Lung (tissue), 12 donors: ENCODE measurements around the gene GREB1L. TPM values are rescaled to one million over a fixed set of nuclear protein-coding genes. Genes with fewer than 3 reads are reported as not detected.

ENCODE experiments used
- ATAC-seq: fragments of 200-7000 bp; cut with Tn5 transposase; one replicate; pipeline ENCODE4 v1.9.1; 2020; ENCODE audit warnings: moderate number of reproducible peaks; ENCODE audit not compliant: insufficient read depth, low FRiP score
- DNase-seq, 3 donors: peaks; one replicate each; pipeline ENCODE4 v3.0.0-alpha.2; 2013 to 2017
- H3K27ac ChIP-seq, 2 donors: one replicate each; pipeline ENCODE4 v1.5.1; 2013; ENCODE audit warnings: mild to moderate bottlenecking in 2 of 2, moderate library complexity in 2 of 2, control low read depth in 1 of 2, inconsistent platforms in 1 of 2, low read depth in 1 of 2, low read length in 1 of 2
- H3K27me3 ChIP-seq, 3 donors: one replicate each; pipeline ENCODE4 v1.5.1; 2013; ENCODE audit warnings: low read length in 2 of 3; ENCODE audit not compliant: control insufficient read depth in 3 of 3, insufficient read depth in 3 of 3
- H3K36me3 ChIP-seq, 4 donors: one replicate each; pipeline ENCODE4 v1.5.1; 2013; ENCODE audit warnings: low read length in 4 of 4, mild to moderate bottlenecking in 1 of 4, moderate library complexity in 1 of 4; ENCODE audit not compliant: control insufficient read depth in 4 of 4, insufficient read depth in 4 of 4
- H3K4me1 ChIP-seq, 5 donors: one replicate each; pipeline ENCODE4 v1.5.1; 2013; ENCODE audit warnings: low read length in 5 of 5, mild to moderate bottlenecking in 2 of 5, moderate library complexity in 1 of 5; ENCODE audit not compliant: control insufficient read depth in 5 of 5, insufficient read depth in 5 of 5
- H3K4me3 ChIP-seq: one replicate; pipeline ENCODE4 v1.5.1; 2013; ENCODE audit warnings: mild to moderate bottlenecking, control low read depth, moderate library complexity
- H3K9ac ChIP-seq, 2 donors: one replicate each; pipeline ENCODE4 v1.5.1; 2013; ENCODE audit warnings: low read length in 2 of 2, control low read depth in 1 of 2; ENCODE audit not compliant: insufficient read depth in 1 of 2
- H3K9me3 ChIP-seq, 4 donors: one replicate each; pipeline ENCODE4 v1.5.1; 2013; ENCODE audit warnings: low read length in 3 of 4, mild to moderate bottlenecking in 1 of 4, moderate library complexity in 1 of 4; ENCODE audit not compliant: control insufficient read depth in 4 of 4, insufficient read depth in 3 of 4
- CTCF ChIP-seq: IDR thresholded peaks from 2 replicates; pipeline ENCODE4 v1.5.1; 2012; ENCODE audit warnings: mild to moderate bottlenecking; ENCODE audit errors: control extremely low read depth, extremely low read depth
- WGBS, 2 donors: extraction: QIAGEN DNeasy Blood & Tissue Kit; methylation state at CpG; one replicate each; pipeline ENCODE4 v1.1.7; 2013; 5-methylcytosine and 5-hydroxymethylcytosine counted together
- polyA plus RNA-seq, 2 donors: library from polyadenylated mRNA; stranded (reverse); fragments of 200-250 nt; gene quantifications; one replicate each; pipeline ENCODE4 v1.2.1, GENCODE V29; 2013
- total RNA-seq, 2 donors: library from RNA; depleted of rRNA in 1 of 2; stranded (reverse); fragments of >200 nt in 1 of 2; gene quantifications; one replicate each; pipeline ENCODE4 v1.2.1, GENCODE V29; 2014 to 2021
- donor health status: control.
- donor health status: control.
- donor health status: Bipolar disorder and iron deficiency.
- donor health status: healthy.
- donor health status: DM: yes; HTN: yes; CAD: no.

Gene GREB1L
- total and polyA plus RNA-seq, 4 donors = 0.08 to 1.2 (median 0.41) TPM

- H3K4me1 ChIP-seq = peaks cover 0 to 2% (median 0%) of the 10 kb centered on the region in 5 donors
- peaks cover 3 to 14% (median 10%) of the 10 kb centered on the region in 4 donors for H3K36me3 ChIP-seq
- ATAC-seq (no peak), DNase-seq (no peak)
- no peak overlapping the region for H3K9ac ChIP-seq
- H3K4me3 ChIP-seq = no peak overlapping the region
- TF ChIP-seq CTCF = no peak
- H3K27ac ChIP-seq = no peak overlapping the region
- H3K9me3 ChIP-seq = no peaks in the 10 kb centered on the region
- no peaks in the 10 kb centered on the region for H3K27me3 ChIP-seq
- WGBS, 2 donors = 91 to 94% methylated on average over 11 of the region's 11 CpGs
Measured at GRCh38 chr18:21550510-21550970, 308.5 kb downstream of the GREB1L start.

GRCh38 chr18:21557607-21558253, 315.7 kb downstream of the GREB1L start:
- Histone ChIP-seq H3K9me3 (no peaks in the 10 kb centered on the region), H3K27me3 (no peaks in the 10 kb centered on the region), H3K4me1 (no peaks in the 10 kb centered on the region), H3K36me3 (peaks cover under 1 to 13% (median 6%) of the 10 kb centered on the region in 4 donors), H3K9ac (no peak overlapping the region), H3K4me3 (no peak overlapping the region), H3K27ac (no peak overlapping the region)
- WGBS, 2 donors = 77 to 78% methylated on average over 6 of the region's 6 CpGs
- TF ChIP-seq CTCF = no peak
- ATAC-seq (no peak), DNase-seq (no peak)

GRCh38 chr18:21559195-21559594, 317.2 kb downstream of the GREB1L start:
- H3K27me3 ChIP-seq = no peaks in the 10 kb centered on the region
- H3K4me1 ChIP-seq = no peaks in the 10 kb centered on the region
- no peak for TF ChIP-seq CTCF
- H3K27ac ChIP-seq = no peak overlapping the region
- peaks cover 3 to 20% (median 7%) of the 10 kb centered on the region in 4 donors for H3K36me3 ChIP-seq
- H3K9ac ChIP-seq = no peak overlapping the region
- no peak overlapping the region for H3K4me3 ChIP-seq
- ATAC-seq = no peak
- no peaks in the 10 kb centered on the region for H3K9me3 ChIP-seq
- DNase-seq = no peak

- TF ChIP-seq CTCF = no peak
- Histone ChIP-seq H3K27me3 (no peaks in the 10 kb centered on the region), H3K4me1 (peaks cover 0 to 4% (median 0%) of the 10 kb centered on the region in 5 donors), H3K4me3 (no peak overlapping the region), H3K9ac (no peak overlapping the region), H3K27ac (no peak overlapping the region), H3K9me3 (no peaks in the 10 kb centered on the region), H3K36me3 (peaks cover 7 to 19% (median 17%) of the 10 kb centered on the region in 4 donors)
- DNase-seq = peak in 2 of 3 donors; percentile 16 to 39
- ATAC-seq = no peak
Measured at GRCh38 chr18:21571772-21572171, 329.7 kb downstream of the GREB1L start.
